ENCODE results near the gene PPP1R1C.

Gene PPP1R1C, protein sequence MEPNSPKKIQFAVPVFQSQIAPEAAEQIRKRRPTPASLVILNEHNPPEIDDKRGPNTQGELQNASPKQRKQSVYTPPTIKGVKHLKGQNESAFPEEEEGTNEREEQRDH

DNA sequence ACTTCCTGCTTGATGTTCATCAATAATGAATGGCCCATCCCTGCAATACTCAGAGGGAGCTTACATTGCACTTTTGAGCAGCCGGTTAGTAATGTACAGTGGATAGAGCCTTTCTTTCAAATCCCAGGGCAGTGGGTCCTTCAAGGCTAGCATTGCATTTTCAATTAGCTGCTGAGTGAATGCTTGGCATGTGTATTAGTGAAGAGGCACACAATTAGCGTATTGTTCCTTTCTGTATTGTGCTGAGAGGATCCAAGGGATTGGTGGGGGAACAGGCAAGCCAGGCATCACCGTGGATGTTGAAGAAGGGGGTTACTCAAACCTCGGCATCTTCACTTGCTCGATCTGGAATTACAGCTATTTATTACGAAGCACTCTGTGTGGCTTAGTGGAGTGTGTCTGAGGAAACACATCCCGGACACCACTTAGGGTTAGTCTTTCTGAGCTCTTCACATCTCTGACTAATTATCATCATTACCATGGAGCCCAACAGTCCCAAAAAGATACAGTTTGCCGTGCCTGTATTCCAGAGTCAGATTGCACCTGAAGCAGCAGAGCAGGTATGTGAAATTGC, at the start of gene PPP1R1C:
Gene PPP1R1C, plus strand, starts transcription at position 222 of the 574 bp plus-strand sequence. Its CDS starts 258 bp downstream, at position 480.
- Histone ChIP-seq H3K27ac (ENCODE audit: low read depth, low read length) (no peak within 1 kb of the TSS), H3K4me3 (ENCODE audit: low read length) (no peak within 1 kb of the TSS), H4K20me1 (ENCODE audit: control insufficient read depth, insufficient read depth, low read depth, low read length) (no peaks in the 10 kb centered on the region), H3K4me1 (ENCODE audit: control insufficient read depth, low read length) (peaks cover 19% of the 10 kb centered on the region), H3K79me2 (ENCODE audit: control insufficient read depth, low read length) (no peaks in the 10 kb centered on the region), H3K9me3 (ENCODE audit: control insufficient read depth, insufficient read depth, low read length) (no peaks in the 10 kb centered on the region), H3K9me2 (replicated peaks; ENCODE audit: control insufficient read depth, low read length) (no peaks in the 10 kb centered on the region), H3K27me3 (ENCODE audit: control insufficient read depth, low read length) (no peaks in the 10 kb centered on the region), H3K4me2 (ENCODE audit: low read length) (no peak within 1 kb of the TSS), H3F3A (ENCODE audit: control insufficient read depth, insufficient read depth) (peaks cover 3% of the 10 kb centered on the region; the same call in 1 of the 2 replicates), H3K36me3 (ENCODE audit: control insufficient read depth, low read length) (no peaks in the 10 kb centered on the region)
- TF ChIP-seq EZH2phosphoT487 (IDR thresholded peaks at IDR 0.05; ENCODE audit: borderline replicate concordance, low read length), result no peak
- TF ChIP-seq, protein P1, sequence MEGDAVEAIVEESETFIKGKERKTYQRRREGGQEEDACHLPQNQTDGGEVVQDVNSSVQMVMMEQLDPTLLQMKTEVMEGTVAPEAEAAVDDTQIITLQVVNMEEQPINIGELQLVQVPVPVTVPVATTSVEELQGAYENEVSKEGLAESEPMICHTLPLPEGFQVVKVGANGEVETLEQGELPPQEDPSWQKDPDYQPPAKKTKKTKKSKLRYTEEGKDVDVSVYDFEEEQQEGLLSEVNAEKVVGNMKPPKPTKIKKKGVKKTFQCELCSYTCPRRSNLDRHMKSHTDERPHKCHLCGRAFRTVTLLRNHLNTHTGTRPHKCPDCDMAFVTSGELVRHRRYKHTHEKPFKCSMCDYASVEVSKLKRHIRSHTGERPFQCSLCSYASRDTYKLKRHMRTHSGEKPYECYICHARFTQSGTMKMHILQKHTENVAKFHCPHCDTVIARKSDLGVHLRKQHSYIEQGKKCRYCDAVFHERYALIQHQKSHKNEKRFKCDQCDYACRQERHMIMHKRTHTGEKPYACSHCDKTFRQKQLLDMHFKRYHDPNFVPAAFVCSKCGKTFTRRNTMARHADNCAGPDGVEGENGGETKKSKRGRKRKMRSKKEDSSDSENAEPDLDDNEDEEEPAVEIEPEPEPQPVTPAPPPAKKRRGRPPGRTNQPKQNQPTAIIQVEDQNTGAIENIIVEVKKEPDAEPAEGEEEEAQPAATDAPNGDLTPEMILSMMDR (IDR thresholded peaks at IDR 0.05; ENCODE audit: low read depth, low read length, poor library complexity, severe bottlenecking), result no peak

DNA sequence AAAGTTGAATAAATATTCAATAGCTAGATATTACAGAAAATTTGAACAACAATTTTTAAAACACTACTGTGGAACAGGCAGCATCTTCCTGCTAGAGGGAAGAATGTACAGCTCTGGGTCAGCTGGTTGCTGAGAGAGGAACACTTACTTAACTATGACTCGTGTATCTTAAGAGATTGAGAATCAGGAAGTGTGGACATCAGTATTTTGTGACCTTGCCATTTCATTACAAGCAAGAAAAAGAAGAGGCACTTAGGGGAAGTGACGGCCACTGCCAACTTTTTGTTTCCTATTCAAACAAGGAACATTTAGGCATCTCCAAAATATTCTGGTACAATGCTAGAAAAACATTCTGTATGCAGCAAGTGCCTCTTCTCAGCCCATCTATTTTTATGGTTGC, 48.2 kb upstream of the PPP1R1C start:
- Histone ChIP-seq H3K27ac (ENCODE audit: low read depth, low read length) (no peak overlapping the region), H4K20me1 (ENCODE audit: control insufficient read depth, insufficient read depth, low read depth, low read length) (no peaks in the 10 kb centered on the region), H3K27me3 (ENCODE audit: control insufficient read depth, low read length) (no peaks in the 10 kb centered on the region), H3K36me3 (ENCODE audit: control insufficient read depth, low read length) (no peaks in the 10 kb centered on the region), H3K4me1 (ENCODE audit: control insufficient read depth, low read length) (no peaks in the 10 kb centered on the region), H3K79me2 (ENCODE audit: control insufficient read depth, low read length) (no peaks in the 10 kb centered on the region), H3K4me2 (ENCODE audit: low read length) (no peak overlapping the region), H3K9me3 (ENCODE audit: control insufficient read depth, insufficient read depth, low read length) (no peaks in the 10 kb centered on the region), H3K4me3 (ENCODE audit: low read length) (no peak overlapping the region), H3K9me2 (replicated peaks; ENCODE audit: control insufficient read depth, low read length) (no peaks in the 10 kb centered on the region), H3F3A (ENCODE audit: control insufficient read depth, insufficient read depth) (0 out of 2 replicates have a peak, but pooled peaks cover under 1% of the 10 kb centered on the region)
- TF ChIP-seq EZH2phosphoT487 (IDR thresholded peaks at IDR 0.05; ENCODE audit: borderline replicate concordance, low read length), result no peak
- TF ChIP-seq, protein P1 (IDR thresholded peaks at IDR 0.05; ENCODE audit: low read depth, low read length, poor library complexity, severe bottlenecking), result no peak

DNA sequence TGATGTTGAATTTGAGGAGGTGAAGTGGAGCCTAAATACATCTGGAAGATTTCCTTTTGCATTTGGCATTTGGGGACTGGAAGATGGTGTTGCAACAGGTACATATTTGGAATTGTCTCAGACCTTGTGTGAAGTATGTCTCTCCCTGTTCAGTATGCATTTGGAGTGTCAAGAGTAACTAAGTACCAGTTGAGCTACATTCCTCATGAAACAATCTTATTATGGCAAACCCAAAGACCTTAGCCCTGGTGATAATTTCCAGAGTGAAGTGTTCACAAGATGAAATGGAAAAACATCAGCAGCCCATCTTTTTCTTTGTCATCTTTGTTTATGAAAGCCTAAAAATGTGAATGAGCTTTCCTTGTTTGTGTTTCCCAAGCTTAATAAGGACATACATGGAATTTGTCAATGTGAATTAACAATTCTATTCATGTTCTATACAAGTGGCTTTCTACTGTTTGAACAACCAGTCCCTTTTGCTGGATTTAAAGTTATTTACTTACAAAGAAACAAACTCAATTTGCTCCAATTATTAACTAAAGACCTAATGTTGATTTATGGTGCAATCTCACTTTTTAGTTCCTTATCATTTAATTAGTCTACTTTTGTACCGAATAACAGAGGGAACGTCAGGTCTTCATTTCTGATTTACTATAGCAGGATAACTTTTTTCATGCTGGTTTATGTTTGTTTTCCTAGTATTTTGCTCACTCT, 42.1 kb upstream of the PPP1R1C start:
- no peak overlapping the region for H3K4me2 ChIP-seq (ENCODE audit: low read length)
- no peaks in the 10 kb centered on the region for H3F3A ChIP-seq (ENCODE audit: control insufficient read depth, insufficient read depth)
- no peaks in the 10 kb centered on the region for H3K27me3 ChIP-seq (ENCODE audit: control insufficient read depth, low read length)
- H3K79me2 ChIP-seq (ENCODE audit: control insufficient read depth, low read length), result no peaks in the 10 kb centered on the region
- no peaks in the 10 kb centered on the region for H3K36me3 ChIP-seq (ENCODE audit: control insufficient read depth, low read length)
- no peaks in the 10 kb centered on the region for H3K9me2 ChIP-seq (replicated peaks; ENCODE audit: control insufficient read depth, low read length)
- H3K4me3 ChIP-seq (ENCODE audit: low read length), result no peak overlapping the region
- no peaks in the 10 kb centered on the region for H3K9me3 ChIP-seq (ENCODE audit: control insufficient read depth, insufficient read depth, low read length)
- peaks cover 4% of the 10 kb centered on the region; the same call in 1 of the 2 replicates for H3K4me1 ChIP-seq (ENCODE audit: control insufficient read depth, low read length)
- no peak for TF ChIP-seq EZH2phosphoT487 (IDR thresholded peaks at IDR 0.05; ENCODE audit: borderline replicate concordance, low read length)
- TF ChIP-seq, protein P1 (IDR thresholded peaks at IDR 0.05; ENCODE audit: low read depth, low read length, poor library complexity, severe bottlenecking), result no peak
- no peaks in the 10 kb centered on the region for H4K20me1 ChIP-seq (ENCODE audit: control insufficient read depth, insufficient read depth, low read depth, low read length)
- H3K27ac ChIP-seq (ENCODE audit: low read depth, low read length), result no peak overlapping the region
